ENCODE results near the gene RAB6A. TPM values are rescaled to one million over a fixed set of nuclear protein-coding genes. Genes with fewer than 3 reads are reported as not detected.
A peak's percentile ranks its signal among the peaks of the same experiment; 100 is the strongest.

Gene RAB6A
- 71.4 and 158 TPM in 2 replicates for total RNA-seq

DNA sequence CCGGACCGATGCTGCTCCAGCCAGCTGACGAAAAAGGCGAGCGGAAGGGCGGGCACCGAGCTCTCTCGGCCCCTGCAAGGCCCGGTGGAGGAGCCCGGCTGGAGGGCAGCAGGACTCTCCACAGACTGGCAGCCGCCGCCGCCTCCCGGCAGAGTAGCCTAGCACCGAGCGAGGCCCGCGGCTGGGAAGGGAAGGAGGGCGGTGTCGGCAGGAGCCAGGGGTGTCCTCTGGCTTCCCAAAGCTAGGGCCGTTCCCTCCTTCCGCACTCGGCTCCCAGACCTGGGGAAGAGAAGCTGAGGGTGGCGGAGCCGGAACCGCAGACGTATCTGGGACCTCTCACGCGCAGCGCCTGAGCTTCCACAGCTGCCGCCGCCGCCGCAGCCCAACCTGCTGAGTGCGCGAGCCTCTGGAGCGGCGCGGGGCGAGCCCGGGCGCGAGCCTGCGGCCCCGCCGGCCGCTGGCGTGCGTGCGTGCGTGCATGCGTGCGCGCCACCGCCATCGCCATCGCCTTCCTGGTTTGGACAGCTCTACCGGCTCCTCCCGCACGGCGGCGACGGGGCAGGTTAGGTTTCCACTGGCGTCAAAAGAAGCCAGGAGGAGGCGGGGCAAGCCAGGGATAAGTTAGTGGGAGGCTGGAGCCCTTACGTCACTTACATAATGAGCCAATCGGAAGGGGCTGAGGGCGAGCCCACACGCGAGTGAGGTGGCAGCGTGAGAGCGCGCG lies at the start of gene RAB6A:
Gene RAB6A, minus strand, starts transcription at position 396 of the 724 bp plus-strand sequence. CDS start 439 bp downstream, outside the sequence.
- H3K4me3 ChIP-seq (ENCODE audit: low read depth, low read length): peak within 1 kb of the TSS; percentile 92
- peak; percentile 88 for DNase-seq (ENCODE audit: low read depth)
- TF ChIP-seq, protein P1, sequence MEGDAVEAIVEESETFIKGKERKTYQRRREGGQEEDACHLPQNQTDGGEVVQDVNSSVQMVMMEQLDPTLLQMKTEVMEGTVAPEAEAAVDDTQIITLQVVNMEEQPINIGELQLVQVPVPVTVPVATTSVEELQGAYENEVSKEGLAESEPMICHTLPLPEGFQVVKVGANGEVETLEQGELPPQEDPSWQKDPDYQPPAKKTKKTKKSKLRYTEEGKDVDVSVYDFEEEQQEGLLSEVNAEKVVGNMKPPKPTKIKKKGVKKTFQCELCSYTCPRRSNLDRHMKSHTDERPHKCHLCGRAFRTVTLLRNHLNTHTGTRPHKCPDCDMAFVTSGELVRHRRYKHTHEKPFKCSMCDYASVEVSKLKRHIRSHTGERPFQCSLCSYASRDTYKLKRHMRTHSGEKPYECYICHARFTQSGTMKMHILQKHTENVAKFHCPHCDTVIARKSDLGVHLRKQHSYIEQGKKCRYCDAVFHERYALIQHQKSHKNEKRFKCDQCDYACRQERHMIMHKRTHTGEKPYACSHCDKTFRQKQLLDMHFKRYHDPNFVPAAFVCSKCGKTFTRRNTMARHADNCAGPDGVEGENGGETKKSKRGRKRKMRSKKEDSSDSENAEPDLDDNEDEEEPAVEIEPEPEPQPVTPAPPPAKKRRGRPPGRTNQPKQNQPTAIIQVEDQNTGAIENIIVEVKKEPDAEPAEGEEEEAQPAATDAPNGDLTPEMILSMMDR (conservative IDR thresholded peaks at IDR 0.05; ENCODE audit: low read depth, low read length): peak; percentile 31

DNA sequence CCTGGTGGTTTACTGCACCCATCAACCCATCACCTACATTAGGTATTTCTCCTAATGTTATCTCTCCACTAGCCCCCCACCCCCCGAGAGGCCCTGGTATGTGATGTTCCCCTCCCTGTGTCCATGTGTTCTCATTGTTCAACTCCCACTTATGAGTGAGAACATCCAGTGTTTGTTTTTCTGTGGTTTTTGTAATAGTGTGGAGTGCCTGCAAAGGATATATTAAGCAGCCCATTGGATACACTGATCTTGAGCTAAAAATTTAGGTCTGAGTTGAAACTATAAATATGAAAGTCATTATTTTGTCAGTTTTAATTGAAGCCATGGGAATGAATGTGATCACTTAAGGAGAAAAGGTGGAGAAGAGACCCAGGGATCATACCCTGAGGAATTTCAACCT lies 49.8 kb upstream of the RAB6A start:
- DNase-seq (ENCODE audit: low read depth): no peak
- H3K4me3 ChIP-seq (ENCODE audit: low read depth, low read length): no peak overlapping the region

DNA sequence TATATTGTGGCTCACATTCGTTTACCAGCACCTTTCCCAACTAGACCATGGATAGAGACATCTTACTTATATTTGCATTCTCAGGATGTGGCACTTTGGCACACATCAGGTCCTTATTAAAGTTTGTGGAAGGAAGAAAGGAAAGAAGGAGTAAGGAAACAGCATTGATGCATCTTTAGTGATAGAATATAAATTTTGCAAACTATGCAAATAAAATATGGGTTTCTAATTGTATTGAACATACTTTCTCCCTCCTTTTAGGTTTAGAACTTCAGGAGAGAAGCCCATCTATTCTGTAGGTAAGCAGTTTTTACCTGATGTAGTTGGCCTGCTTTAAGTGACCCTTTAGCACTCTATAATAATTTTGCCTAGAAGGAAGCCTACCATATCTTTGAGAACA lies 47.2 kb upstream of the RAB6A start:
- TF ChIP-seq, protein P1 (conservative IDR thresholded peaks at IDR 0.05; ENCODE audit: low read depth, low read length): no peak
- H3K4me3 ChIP-seq (ENCODE audit: low read depth, low read length): no peak overlapping the region
- DNase-seq (ENCODE audit: low read depth): no peak

More for the DNA sequence above, 49.8 kb upstream of the RAB6A start:
- TF ChIP-seq, protein P1 (conservative IDR thresholded peaks at IDR 0.05; ENCODE audit: low read depth, low read length): no peak

DNA sequence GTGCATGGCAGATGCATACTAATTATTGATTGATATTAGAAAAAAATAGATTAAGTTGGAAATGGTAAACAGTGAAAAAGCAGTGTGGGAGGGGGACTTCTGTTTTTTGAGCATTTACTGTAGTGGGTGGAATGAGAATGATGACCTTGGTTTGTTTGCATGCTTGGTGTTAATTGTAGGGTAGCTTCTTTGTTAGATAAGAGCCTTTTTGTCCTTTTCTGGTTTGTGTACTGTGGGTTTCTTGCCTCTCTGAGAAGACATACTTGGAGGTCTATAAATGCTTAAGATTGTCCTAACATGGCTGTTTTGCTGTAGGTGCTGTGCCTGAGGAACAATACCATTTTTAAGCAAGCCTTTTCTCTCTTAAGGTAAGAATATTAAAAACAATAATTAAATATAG lies 43.8 kb upstream of the RAB6A start:
- no peak for DNase-seq (ENCODE audit: low read depth)
- H3K4me3 ChIP-seq (ENCODE audit: low read depth, low read length): no peak overlapping the region
- TF ChIP-seq, protein P1 (conservative IDR thresholded peaks at IDR 0.05; ENCODE audit: low read depth, low read length): no peak

DNA sequence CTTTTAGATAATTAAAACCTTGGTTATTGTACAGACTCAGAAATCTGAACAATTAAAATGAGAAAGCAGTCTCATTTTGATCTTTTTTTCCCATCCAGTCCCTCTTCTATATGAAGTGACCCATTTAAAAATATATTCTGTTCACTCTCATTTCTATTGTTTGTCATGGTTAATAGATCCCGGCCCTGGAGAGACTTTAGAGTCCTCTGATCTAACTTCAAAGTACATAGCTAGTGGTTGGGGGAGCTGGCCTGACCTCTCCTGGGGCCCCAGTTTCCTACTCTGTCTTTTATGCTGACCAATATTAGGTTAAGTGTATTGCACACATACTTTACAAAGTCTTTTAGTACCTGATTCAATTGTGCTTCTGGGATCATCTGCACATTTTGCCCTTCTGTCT lies 40.3 kb upstream of the RAB6A start:
- no peak for DNase-seq (ENCODE audit: low read depth)
- TF ChIP-seq, protein P1 (conservative IDR thresholded peaks at IDR 0.05; ENCODE audit: low read depth, low read length): no peak

DNA sequence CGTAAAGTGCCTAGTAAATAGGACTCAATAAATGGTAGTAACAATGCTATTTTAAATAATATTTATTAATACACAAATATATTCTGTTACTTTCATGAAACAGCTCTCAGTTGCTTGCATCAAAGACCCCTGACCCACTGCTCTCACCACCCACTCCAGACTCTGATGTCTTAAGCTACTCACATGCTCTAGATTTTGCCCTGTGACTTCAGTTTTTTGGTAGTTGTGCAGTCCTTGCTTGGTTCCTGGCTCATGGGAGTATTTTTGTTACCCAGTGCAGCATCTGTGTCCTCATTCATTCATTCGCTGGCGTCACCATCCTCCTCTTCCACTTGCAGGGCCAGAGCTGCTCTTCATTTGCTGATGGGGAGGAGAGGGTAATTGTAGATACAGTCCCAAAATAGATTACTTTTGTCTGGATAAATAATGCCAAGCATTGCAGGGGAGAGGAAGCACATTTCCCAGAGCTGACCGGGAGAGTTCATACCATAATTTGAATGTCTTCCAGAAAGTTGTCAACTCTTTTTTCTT lies 39.5 kb upstream of the RAB6A start:
- DNase-seq (ENCODE audit: low read depth): no peak
- TF ChIP-seq, protein P1 (conservative IDR thresholded peaks at IDR 0.05; ENCODE audit: low read depth, low read length): no peak
- no peak overlapping the region for H3K4me3 ChIP-seq (ENCODE audit: low read depth, low read length)

More for the DNA sequence above, 40.3 kb upstream of the RAB6A start:
- H3K4me3 ChIP-seq (ENCODE audit: low read depth, low read length): no peak overlapping the region

DNA sequence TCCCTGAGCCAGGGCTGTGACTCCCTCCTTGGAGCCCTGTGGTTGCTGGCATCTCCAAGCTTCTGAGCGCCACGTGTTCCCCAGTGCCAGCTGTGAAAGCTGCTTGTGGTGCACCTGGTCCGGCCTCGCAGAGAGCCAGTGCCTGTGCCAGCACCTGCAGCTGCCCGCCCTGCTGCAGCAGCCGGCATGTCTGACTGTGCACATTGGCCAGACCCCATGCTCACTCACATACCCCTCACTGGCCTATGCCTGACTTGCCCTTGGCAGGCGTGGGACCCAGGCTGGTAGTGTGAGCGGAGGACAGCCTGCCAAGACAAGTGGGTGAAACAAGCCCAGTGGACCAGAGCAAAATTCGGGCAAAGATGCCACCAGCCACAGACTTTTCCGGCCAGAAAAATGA lies 36.6 kb upstream of the RAB6A start:
- TF ChIP-seq, protein P1 (conservative IDR thresholded peaks at IDR 0.05; ENCODE audit: low read depth, low read length): no peak
- DNase-seq (ENCODE audit: low read depth): no peak
- no peak overlapping the region for H3K4me3 ChIP-seq (ENCODE audit: low read depth, low read length)

Measured in epithelial cell of proximal tubule (primary cell).